Prostate gland (tissue), 2 donors: ENCODE measurements around the gene AFAP1L1.

Experiments used
- CTCF ChIP-seq, 4 experiments: fragments of 200-600 bp in 2 of 4; fragments of 450-650 bp in 2 of 4; sonication (generic) in 2 of 4; IDR thresholded peaks; 1 replicate in 3 of 4; 2 replicates in 1 of 4; pipeline ENCODE4 v1.5.1; 2016 to 2019; ENCODE audit warnings: antibody characterized with exemption in 4 of 4, mild to moderate bottlenecking in 2 of 4, moderate library complexity in 2 of 4
- POLR2AphosphoS5 ChIP-seq: sonication (generic); formaldehyde crosslinking; IDR thresholded peaks from one replicate; pipeline ENCODE4 v1.6.1; 2017; ENCODE audit warnings: antibody characterized with exemption

- TF ChIP-seq CTCF (IDR thresholded peaks at IDR 0.05) = no peak
- TF ChIP-seq POLR2AphosphoS5 = no peak
Measured at GRCh38 chr5:149382517-149383220, 111.0 kb downstream of the AFAP1L1 start.
